ENCODE data around the gene AKT3.
"Not testable (repeated sequence)": the region's sequence is repeated elsewhere in the genome, so short reads cannot be mapped to it uniquely, and the experiment has no call there.

The AKT3 gene

DNA sequence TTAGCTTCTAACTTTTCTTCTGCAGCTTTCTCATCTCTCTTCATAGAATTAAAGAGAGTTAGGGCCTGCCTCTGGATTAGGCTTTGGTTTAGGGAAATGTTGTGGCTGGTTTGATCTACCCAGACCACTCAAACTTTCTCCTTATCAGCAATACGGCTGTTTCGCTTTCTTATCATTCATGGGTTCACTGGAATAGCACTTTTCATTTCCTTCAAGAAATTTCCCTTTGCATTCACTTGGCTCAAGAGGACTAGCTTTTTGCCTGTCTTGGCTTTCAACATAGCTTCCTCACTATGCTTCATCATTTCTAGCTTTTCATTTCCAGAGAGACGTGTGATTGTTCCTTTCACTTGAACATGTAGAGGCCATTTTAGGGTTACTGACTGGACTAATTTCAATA lies 59.6 kb downstream of the AKT3 start:
- H3F3A ChIP-seq (ENCODE audit: insufficient read depth, low read length), result no peaks in the 10 kb centered on the region
- H3K4me2 ChIP-seq (ENCODE audit: low read depth, low read length), result no peak overlapping the region
- DNase-seq, result no peak
- TF ChIP-seq EZH2 (optimal IDR thresholded peaks at IDR 0.05; ENCODE audit: low read depth, low read length) (no peak), EZH2phosphoT487 (IDR thresholded peaks at IDR 0.05; ENCODE audit: low read length) (no peak)
- TF ChIP-seq, protein P1, sequence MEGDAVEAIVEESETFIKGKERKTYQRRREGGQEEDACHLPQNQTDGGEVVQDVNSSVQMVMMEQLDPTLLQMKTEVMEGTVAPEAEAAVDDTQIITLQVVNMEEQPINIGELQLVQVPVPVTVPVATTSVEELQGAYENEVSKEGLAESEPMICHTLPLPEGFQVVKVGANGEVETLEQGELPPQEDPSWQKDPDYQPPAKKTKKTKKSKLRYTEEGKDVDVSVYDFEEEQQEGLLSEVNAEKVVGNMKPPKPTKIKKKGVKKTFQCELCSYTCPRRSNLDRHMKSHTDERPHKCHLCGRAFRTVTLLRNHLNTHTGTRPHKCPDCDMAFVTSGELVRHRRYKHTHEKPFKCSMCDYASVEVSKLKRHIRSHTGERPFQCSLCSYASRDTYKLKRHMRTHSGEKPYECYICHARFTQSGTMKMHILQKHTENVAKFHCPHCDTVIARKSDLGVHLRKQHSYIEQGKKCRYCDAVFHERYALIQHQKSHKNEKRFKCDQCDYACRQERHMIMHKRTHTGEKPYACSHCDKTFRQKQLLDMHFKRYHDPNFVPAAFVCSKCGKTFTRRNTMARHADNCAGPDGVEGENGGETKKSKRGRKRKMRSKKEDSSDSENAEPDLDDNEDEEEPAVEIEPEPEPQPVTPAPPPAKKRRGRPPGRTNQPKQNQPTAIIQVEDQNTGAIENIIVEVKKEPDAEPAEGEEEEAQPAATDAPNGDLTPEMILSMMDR (IDR thresholded peaks at IDR 0.05; ENCODE audit: low read length), result no peak
- no peak overlapping the region for H2AFZ ChIP-seq (ENCODE audit: low read length)
- no peaks in the 10 kb centered on the region for H3K36me3 ChIP-seq (replicated peaks; ENCODE audit: insufficient read depth, low read length)
- no peaks in the 10 kb centered on the region for H3K4me1 ChIP-seq (ENCODE audit: low read length)
- no peaks in the 10 kb centered on the region for H4K20me1 ChIP-seq (ENCODE audit: insufficient read depth, low read length)
- H3K79me2 ChIP-seq (ENCODE audit: low read length), result no peaks in the 10 kb centered on the region
- H3K9me2 ChIP-seq (replicated peaks; ENCODE audit: insufficient read depth, low read length), result no peaks in the 10 kb centered on the region
- H3K4me3 ChIP-seq (ENCODE audit: low read length), result no peak overlapping the region
- H3K9me3 ChIP-seq (replicated peaks; ENCODE audit: insufficient read depth, low read length), result no peaks in the 10 kb centered on the region
- no peak overlapping the region for H3K27ac ChIP-seq (ENCODE audit: low read length)
- no peak overlapping the region for H3K9ac ChIP-seq (ENCODE audit: low read length)
- H3K27me3 ChIP-seq (replicated peaks; ENCODE audit: insufficient read depth, low read length), result no peaks in the 10 kb centered on the region

DNA sequence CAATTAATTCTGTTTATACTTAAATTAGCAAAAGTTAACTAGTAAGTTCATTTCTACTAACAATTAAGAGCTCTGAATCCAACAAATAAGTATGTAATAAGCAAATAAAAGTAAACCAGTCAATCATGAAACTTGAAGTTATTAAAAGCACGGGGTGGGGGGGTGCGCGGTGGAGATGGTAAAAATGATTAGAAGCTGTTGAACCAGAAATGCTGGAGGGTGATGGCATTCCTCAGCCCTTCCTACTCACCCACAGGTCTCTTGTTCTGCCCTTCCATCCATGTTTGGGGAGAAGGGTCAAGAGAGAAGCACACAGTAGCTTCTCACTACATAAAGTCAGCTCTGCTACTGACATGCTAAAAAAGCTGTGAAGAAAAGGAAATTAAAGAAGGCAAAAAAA lies 63.5 kb downstream of the AKT3 start:
- Histone ChIP-seq H3K36me3 (replicated peaks; ENCODE audit: insufficient read depth, low read length) (no peaks in the 10 kb centered on the region), H3K4me2 (ENCODE audit: low read depth, low read length) (no peak overlapping the region), H3K9me2 (replicated peaks; ENCODE audit: insufficient read depth, low read length) (no peaks in the 10 kb centered on the region)

DNA sequence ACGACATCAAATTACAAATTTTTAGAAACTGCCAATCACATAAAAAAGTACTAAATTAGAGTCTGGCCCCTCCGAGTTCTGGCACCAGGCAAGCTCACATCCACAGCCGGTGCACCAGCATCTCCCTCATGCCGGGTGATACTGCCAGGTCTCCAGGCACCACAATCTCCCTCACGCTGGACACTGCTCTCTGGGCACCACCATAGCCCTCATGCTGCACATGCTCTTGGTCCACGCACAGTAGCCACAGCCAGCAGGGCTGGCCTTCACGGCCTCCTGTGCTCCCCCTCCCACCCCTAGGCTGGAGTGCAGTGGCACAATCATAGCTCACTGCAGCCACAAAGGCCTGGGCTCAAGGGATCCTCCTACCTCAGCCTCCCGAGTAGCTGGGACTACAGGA lies 65.5 kb downstream of the AKT3 start:
- Histone ChIP-seq H3K4me2 (ENCODE audit: low read depth, low read length) (no peak overlapping the region), H3K9me3 (replicated peaks; ENCODE audit: insufficient read depth, low read length) (no peaks in the 10 kb centered on the region), H3K27ac (ENCODE audit: low read length) (no peak overlapping the region), H4K20me1 (ENCODE audit: insufficient read depth, low read length) (no peaks in the 10 kb centered on the region), H3K4me3 (ENCODE audit: low read length) (no peak overlapping the region), H3K79me2 (ENCODE audit: low read length) (no peaks in the 10 kb centered on the region), H3F3A (ENCODE audit: insufficient read depth, low read length) (no peaks in the 10 kb centered on the region), H3K27me3 (replicated peaks; ENCODE audit: insufficient read depth, low read length) (no peaks in the 10 kb centered on the region), H3K9me2 (replicated peaks; ENCODE audit: insufficient read depth, low read length) (no peaks in the 10 kb centered on the region), H3K9ac (ENCODE audit: low read length) (no peak overlapping the region), H3K36me3 (replicated peaks; ENCODE audit: insufficient read depth, low read length) (no peaks in the 10 kb centered on the region), H3K4me1 (ENCODE audit: low read length) (no peaks in the 10 kb centered on the region), H2AFZ (ENCODE audit: low read length) (no peak overlapping the region)
- no peak for DNase-seq
- no peak for TF ChIP-seq EZH2 (optimal IDR thresholded peaks at IDR 0.05; ENCODE audit: low read depth, low read length)
- TF ChIP-seq EZH2phosphoT487 (IDR thresholded peaks at IDR 0.05; ENCODE audit: low read length), result no peak
- TF ChIP-seq, protein P1 (IDR thresholded peaks at IDR 0.05; ENCODE audit: low read length), result no peak

More for the DNA sequence above, 63.5 kb downstream of the AKT3 start:
- Histone ChIP-seq H3K4me3 (ENCODE audit: low read length) (no peak overlapping the region), H3K27ac (ENCODE audit: low read length) (no peak overlapping the region), H4K20me1 (ENCODE audit: insufficient read depth, low read length) (no peaks in the 10 kb centered on the region), H3K9me3 (replicated peaks; ENCODE audit: insufficient read depth, low read length) (no peaks in the 10 kb centered on the region), H2AFZ (ENCODE audit: low read length) (no peak overlapping the region), H3K9ac (ENCODE audit: low read length) (no peak overlapping the region), H3K79me2 (ENCODE audit: low read length) (no peaks in the 10 kb centered on the region), H3F3A (ENCODE audit: insufficient read depth, low read length) (no peaks in the 10 kb centered on the region), H3K27me3 (replicated peaks; ENCODE audit: insufficient read depth, low read length) (no peaks in the 10 kb centered on the region), H3K4me1 (ENCODE audit: low read length) (no peaks in the 10 kb centered on the region)
- TF ChIP-seq EZH2 (optimal IDR thresholded peaks at IDR 0.05; ENCODE audit: low read depth, low read length), result no peak
- no peak for DNase-seq

DNA sequence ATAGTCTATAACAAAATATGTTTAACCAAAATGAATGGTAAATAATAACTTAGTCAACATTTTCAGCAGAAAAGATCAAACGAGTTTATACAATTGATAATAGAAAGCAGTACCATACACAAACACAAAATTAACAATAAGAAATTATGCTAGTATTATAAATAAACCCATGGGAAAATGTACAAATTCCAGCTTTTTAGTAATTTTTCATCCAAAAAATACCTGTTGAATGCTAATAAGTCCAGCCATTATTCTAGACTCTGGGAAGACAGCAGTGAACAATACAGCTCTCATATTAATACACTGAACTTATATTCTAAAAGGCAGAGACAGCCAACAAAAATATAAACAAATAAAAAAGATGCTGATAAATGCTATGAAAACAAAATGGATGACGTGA lies 66.3 kb downstream of the AKT3 start:
- Histone ChIP-seq H3K9ac (ENCODE audit: low read length) (no peak overlapping the region), H4K20me1 (ENCODE audit: insufficient read depth, low read length) (no peaks in the 10 kb centered on the region), H3K9me2 (replicated peaks; ENCODE audit: insufficient read depth, low read length) (no peaks in the 10 kb centered on the region), H3K9me3 (replicated peaks; ENCODE audit: insufficient read depth, low read length) (no peaks in the 10 kb centered on the region), H3K4me1 (ENCODE audit: low read length) (no peaks in the 10 kb centered on the region), H3K36me3 (replicated peaks; ENCODE audit: insufficient read depth, low read length) (no peaks in the 10 kb centered on the region), H2AFZ (ENCODE audit: low read length) (no peak overlapping the region), H3K27me3 (replicated peaks; ENCODE audit: insufficient read depth, low read length) (no peaks in the 10 kb centered on the region), H3K79me2 (ENCODE audit: low read length) (no peaks in the 10 kb centered on the region), H3K4me3 (ENCODE audit: low read length) (no peak overlapping the region), H3F3A (ENCODE audit: insufficient read depth, low read length) (no peaks in the 10 kb centered on the region), H3K4me2 (ENCODE audit: low read depth, low read length) (no peak overlapping the region), H3K27ac (ENCODE audit: low read length) (no peak overlapping the region)
- TF ChIP-seq, protein P1 (IDR thresholded peaks at IDR 0.05; ENCODE audit: low read length), result no peak
- TF ChIP-seq EZH2 (optimal IDR thresholded peaks at IDR 0.05; ENCODE audit: low read depth, low read length) (no peak), EZH2phosphoT487 (IDR thresholded peaks at IDR 0.05; ENCODE audit: low read length) (no peak)
- no peak for DNase-seq

DNA sequence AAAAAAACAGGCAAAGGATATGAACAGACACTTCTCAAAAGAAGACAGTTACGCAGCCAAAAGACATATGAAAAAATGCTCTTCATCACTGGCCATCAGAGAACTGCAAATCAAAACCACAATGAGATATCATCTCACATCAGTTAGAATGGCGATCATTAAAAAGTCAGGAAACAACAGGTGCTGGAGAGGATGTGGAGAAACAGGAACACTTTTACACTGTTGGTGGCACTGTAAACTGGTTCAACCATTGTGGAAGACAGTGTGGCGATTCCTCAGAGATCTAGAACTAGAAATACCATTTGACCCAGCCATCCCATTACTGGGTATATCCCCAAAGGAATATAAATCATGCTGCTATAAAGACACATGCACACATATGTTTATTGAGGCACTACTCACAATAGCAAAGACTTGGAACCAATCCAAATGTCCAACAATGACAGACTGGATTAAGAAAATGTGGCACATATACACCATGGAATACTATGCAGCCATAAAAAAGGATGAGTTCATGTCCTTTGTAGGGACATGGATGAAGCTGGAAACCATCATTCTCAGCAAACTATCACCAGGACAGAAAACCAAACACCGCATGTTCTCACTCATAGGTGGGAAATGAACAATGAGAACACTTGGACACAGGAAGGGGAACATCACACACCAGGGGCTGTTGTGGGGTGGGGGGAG lies 77.5 kb downstream of the AKT3 start:
- not testable (repeated sequence) for H3K4me2 ChIP-seq (ENCODE audit: low read depth, low read length); H3K27me3 ChIP-seq (replicated peaks; ENCODE audit: insufficient read depth, low read length); H3K4me1 ChIP-seq (ENCODE audit: low read length); H3K27ac ChIP-seq (ENCODE audit: low read length); DNase-seq; H3K79me2 ChIP-seq (ENCODE audit: low read length); H3K36me3 ChIP-seq (replicated peaks; ENCODE audit: insufficient read depth, low read length); H3K4me3 ChIP-seq (ENCODE audit: low read length); H3K9me2 ChIP-seq (replicated peaks; ENCODE audit: insufficient read depth, low read length); H3K9me3 ChIP-seq (replicated peaks; ENCODE audit: insufficient read depth, low read length); H2AFZ ChIP-seq (ENCODE audit: low read length); H4K20me1 ChIP-seq (ENCODE audit: insufficient read depth, low read length); H3F3A ChIP-seq (ENCODE audit: insufficient read depth, low read length); H3K9ac ChIP-seq (ENCODE audit: low read length)

All from MM.1S (cell line).